Mesenchymal stem cell (in vitro differentiated cells and primary cell): ENCODE measurements around the gene MTFR1L.

Experiments used
- DNase-seq: peaks from one replicate; pipeline ENCODE4 v3.0.0-alpha.2; 2013
- H2AFZ ChIP-seq: one replicate; pipeline ENCODE4 v1.6.1; 2013; ENCODE audit warnings: low read depth, mild to moderate bottlenecking, control low read depth, inconsistent platforms, low read length, moderate library complexity
- H2AK5ac ChIP-seq: 2 replicates; pipeline ENCODE4 v1.6.1; 2013; ENCODE audit warnings: low read length, moderate library complexity, mild to moderate bottlenecking, inconsistent platforms; ENCODE audit not compliant: severe bottlenecking
- H2BK120ac ChIP-seq: one replicate; pipeline ENCODE4 v1.6.1; 2013; ENCODE audit warnings: low read depth, mild to moderate bottlenecking, inconsistent platforms, low read length, moderate library complexity
- H2BK12ac ChIP-seq, 2 experiments: one replicate each; pipeline ENCODE4 v1.6.1; 2013; ENCODE audit warnings: inconsistent platforms in 2 of 2, low read length in 2 of 2, mild to moderate bottlenecking in 2 of 2, moderate library complexity in 2 of 2, control low read depth in 1 of 2
- H2BK15ac ChIP-seq: one replicate; pipeline ENCODE4 v1.6.1; 2013; ENCODE audit warnings: mild to moderate bottlenecking, low read depth, inconsistent platforms; ENCODE audit not compliant: poor library complexity, severe bottlenecking
- H2BK5ac ChIP-seq: 2 replicates; pipeline ENCODE4 v1.6.1; 2013; ENCODE audit warnings: low read depth, mild to moderate bottlenecking, low read length, control low read depth, inconsistent platforms; ENCODE audit not compliant: poor library complexity, severe bottlenecking
- H3K14ac ChIP-seq, 2 experiments: one replicate each; pipeline ENCODE4 v1.6.1; 2013; ENCODE audit warnings: inconsistent platforms in 2 of 2, low read length in 2 of 2, control low read depth in 1 of 2, mild to moderate bottlenecking in 1 of 2, moderate library complexity in 1 of 2
- H3K18ac ChIP-seq, 2 experiments: one replicate each; pipeline ENCODE4 v1.6.1; 2013; ENCODE audit warnings: inconsistent platforms in 2 of 2, low read length in 2 of 2, control low read depth in 1 of 2, low read depth in 1 of 2, mild to moderate bottlenecking in 1 of 2
- H3K23ac ChIP-seq, 2 experiments: one replicate each; pipeline ENCODE4 v1.6.1; 2013; ENCODE audit warnings: inconsistent platforms in 2 of 2, low read length in 2 of 2, mild to moderate bottlenecking in 2 of 2, moderate library complexity in 2 of 2, control low read depth in 1 of 2
- H3K27ac ChIP-seq: 2 replicates; pipeline ENCODE4 v1.5.1; 2013; ENCODE audit warnings: mild to moderate bottlenecking, moderate library complexity, low read length, control low read depth, inconsistent platforms; ENCODE audit not compliant: poor library complexity, severe bottlenecking
- H3K27me3 ChIP-seq, 2 experiments: 2 replicates each; pipeline versions ENCODE4 v1.6.1 to v1.7.0; 2013; ENCODE audit warnings: low read length in 2 of 2, mild to moderate bottlenecking in 2 of 2, moderate library complexity in 2 of 2, control low read depth in 1 of 2, inconsistent platforms in 1 of 2; ENCODE audit not compliant: control insufficient read depth in 1 of 2, insufficient read depth in 1 of 2
- H3K36me3 ChIP-seq, 2 experiments: 2 replicates each; pipeline versions ENCODE4 v1.6.1 to v1.7.0; 2013; ENCODE audit warnings: low read length in 2 of 2, control low read depth in 1 of 2, inconsistent platforms in 1 of 2, low read depth in 1 of 2, mild to moderate bottlenecking in 1 of 2; ENCODE audit not compliant: insufficient read depth in 2 of 2, control insufficient read depth in 1 of 2
- H3K4ac ChIP-seq, 2 experiments: one replicate each; pipeline ENCODE4 v1.6.1; 2013; ENCODE audit warnings: inconsistent platforms in 2 of 2, low read length in 2 of 2, mild to moderate bottlenecking in 2 of 2, moderate library complexity in 2 of 2, control low read depth in 1 of 2, low read depth in 1 of 2
- H3K4me1 ChIP-seq: 2 replicates; pipeline ENCODE4 v1.6.1; 2013; ENCODE audit warnings: low read depth, low read length, control low read depth; ENCODE audit not compliant: control insufficient read depth, insufficient read depth
- H3K4me2 ChIP-seq: 2 replicates; pipeline ENCODE4 v1.6.1; 2013; ENCODE audit warnings: low read length, mild to moderate bottlenecking, inconsistent platforms; ENCODE audit not compliant: poor library complexity, severe bottlenecking
- H3K4me3 ChIP-seq, 2 experiments: 2 replicates each; pipeline versions ENCODE4 v1.5.1 to v1.7.0; 2013; ENCODE audit warnings: low read length in 2 of 2, mild to moderate bottlenecking in 2 of 2, control low read depth in 1 of 2, low read depth in 1 of 2; ENCODE audit not compliant: insufficient read depth in 1 of 2
- H3K79me1 ChIP-seq: replicated peaks from 2 replicates; pipeline ENCODE4 v1.6.1; 2013; ENCODE audit warnings: mild to moderate bottlenecking, control low read depth, low read length, inconsistent platforms; ENCODE audit not compliant: poor library complexity, severe bottlenecking
- H3K9ac ChIP-seq: 2 replicates; pipeline ENCODE4 v1.7.0; 2013; ENCODE audit warnings: mild to moderate bottlenecking, low read length, moderate library complexity
- H3K9me3 ChIP-seq: 2 replicates; pipeline ENCODE4 v1.7.0; 2013; ENCODE audit warnings: mild to moderate bottlenecking, low read length; ENCODE audit not compliant: control insufficient read depth
- H4K8ac ChIP-seq: one replicate; pipeline ENCODE4 v1.6.1; 2013; ENCODE audit warnings: inconsistent platforms, mild to moderate bottlenecking, low read length, moderate library complexity
- H4K91ac ChIP-seq: one replicate; pipeline ENCODE4 v1.6.1; 2013; ENCODE audit warnings: mild to moderate bottlenecking, low read length, inconsistent platforms
- WGBS: methylation state at CpG from one replicate; pipeline ENCODE4 v1.1.7; 2013; ENCODE audit warnings: mixed read lengths; 5-methylcytosine and 5-hydroxymethylcytosine counted together

MTFR1L gene

DNA sequence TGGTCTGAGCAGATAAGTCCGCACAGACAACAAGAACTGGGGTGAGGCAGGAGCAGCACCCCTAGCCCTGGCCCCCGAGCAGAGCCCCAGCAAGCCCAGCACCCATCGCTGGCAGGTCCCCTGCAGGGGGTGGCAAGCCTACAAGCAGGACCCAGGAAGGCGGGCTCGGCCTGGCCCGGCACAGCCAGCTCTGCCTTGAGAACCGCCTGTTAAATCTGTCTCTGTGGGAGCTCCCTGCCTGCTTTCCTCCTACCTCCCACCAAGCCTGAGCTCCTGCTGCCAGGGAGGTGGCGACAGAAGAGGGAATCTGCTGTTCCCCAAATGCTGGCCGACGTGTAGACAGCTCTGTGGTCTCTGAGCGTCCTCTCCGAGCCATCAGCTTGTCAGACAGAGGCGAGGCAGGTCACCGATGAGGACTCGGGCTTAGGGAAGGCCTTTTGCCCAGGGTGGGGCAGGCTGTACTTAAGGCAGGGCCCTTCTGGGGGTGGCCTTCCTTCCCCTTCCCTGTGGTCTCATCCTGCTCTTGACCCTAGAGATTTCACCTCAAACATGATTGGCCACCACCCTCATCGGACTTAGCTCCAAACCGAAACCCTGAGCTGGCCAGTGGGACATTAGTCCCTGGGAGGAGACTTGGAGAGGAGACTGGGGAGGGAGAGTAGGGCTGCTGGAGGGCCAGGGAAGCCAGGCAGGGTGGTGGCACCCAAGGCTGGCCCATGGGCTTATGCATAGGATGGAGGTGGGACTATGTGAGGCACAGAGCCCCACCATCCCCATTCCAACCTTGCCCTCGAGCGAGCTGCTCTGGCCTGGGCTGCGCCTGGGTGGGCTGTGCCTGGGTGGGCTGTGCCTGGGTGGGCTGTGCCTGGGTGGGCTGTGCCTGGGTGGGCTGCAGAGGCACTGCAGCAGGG is 12.0 kb upstream of the MTFR1L start:
- DNase-seq, result no peak
- H2AK5ac ChIP-seq, result no peak overlapping the region

DNA sequence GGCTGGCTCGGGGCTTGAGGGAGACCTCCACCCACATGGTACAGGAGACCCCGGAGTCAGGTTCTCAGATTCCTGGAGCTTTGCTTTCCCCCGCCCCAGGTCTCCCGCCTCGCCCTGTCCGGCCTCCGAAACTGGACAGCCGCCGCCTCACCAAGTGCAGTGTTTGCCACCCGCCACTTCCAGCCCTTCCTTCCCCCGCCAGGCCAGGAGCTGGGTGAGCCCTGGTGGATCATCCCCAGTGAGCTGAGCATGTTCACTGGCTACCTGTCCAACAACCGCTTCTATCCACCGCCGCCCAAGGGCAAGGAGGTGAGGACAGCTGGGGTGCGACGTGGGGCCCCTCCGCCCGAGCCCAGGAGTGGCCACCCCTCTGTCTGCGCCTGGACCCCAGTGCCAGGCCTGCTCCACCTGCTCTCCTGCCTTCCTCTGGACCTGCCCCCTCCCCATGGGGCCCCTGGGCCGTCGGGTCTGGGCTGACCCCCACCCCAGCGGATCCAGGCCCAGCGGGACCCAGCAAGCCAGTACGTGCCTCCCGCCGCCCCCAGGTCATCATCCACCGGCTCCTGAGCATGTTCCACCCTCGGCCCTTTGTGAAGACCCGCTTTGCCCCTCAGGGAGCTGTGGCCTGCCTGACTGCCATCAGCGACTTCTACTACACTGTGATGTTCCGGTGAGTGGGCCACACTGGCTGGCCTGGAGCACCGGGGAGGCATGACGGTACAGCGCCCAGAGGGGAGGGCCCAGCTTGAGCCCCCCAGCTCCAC is 11.1 kb upstream of the MTFR1L start:
- WGBS, result 95% methylated on average over 34 of the region's 34 CpGs

More for the DNA sequence above, 12.0 kb upstream of the MTFR1L start:
- Histone ChIP-seq H3K9me3 (no peaks in the 10 kb centered on the region), H4K91ac (no peak overlapping the region), H3K9ac (peak overlapping the region; percentile 51), H3K4ac (no peak overlapping the region), H2AFZ (no peak overlapping the region), H2BK5ac (no peak overlapping the region), H3K27ac (no peak overlapping the region), H2BK15ac (no peak overlapping the region), H3K36me3 (peaks cover 63 to 72% of the 10 kb centered on the region in 2 experiments), H3K4me3 (no peak overlapping the region), H2BK12ac (no peak overlapping the region), H4K8ac (no peak overlapping the region), H3K27me3 (no peaks in the 10 kb centered on the region), H3K4me2 (no peak overlapping the region), H3K18ac (no peak overlapping the region), H3K4me1 (peaks cover 10% of the 10 kb centered on the region), H2BK120ac (no peak overlapping the region), H3K79me1 (peaks cover 11% of the 10 kb centered on the region), H3K23ac (no peak overlapping the region), H3K14ac (no peak overlapping the region)
- 93% methylated on average over 20 of the region's 20 CpGs for WGBS

DNA sequence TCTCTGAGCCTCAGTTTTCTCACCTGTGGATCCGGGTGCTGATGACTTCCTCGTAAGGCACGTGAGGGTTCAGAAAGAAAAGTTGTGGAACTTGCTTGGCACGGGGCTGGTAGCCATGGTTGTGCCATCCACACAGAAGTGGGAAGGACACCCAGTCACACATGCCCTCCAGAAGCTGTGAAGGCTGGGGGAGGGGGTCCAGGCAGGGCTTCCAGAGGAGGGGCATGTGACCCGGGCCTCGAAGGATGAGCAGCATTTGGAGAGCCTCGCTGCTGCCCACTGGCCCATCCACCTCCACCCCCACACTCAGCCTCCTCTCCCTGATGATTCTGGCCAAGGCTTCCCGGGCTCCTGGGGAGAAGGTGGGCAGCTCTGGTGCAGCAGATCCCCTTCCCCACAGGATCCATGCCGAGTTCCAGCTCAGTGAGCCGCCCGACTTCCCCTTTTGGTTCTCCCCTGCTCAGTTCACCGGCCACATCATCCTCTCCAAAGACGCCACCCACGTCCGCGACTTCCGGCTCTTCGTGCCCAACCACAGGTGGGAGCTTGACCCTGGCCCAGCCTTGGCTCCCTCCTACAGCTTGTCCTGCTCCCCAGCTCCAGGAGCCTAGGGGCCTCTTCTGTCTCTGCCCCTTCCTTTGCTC is 10.3 kb upstream of the MTFR1L start:
- Histone ChIP-seq H2AK5ac (no peak overlapping the region), H3K27ac (no peak overlapping the region), H2AFZ (no peak overlapping the region), H3K23ac (no peak overlapping the region), H3K9me3 (no peaks in the 10 kb centered on the region), H2BK5ac (no peak overlapping the region), H3K4me1 (peaks cover 7% of the 10 kb centered on the region), H2BK15ac (no peak overlapping the region), H3K14ac (no peak overlapping the region), H3K36me3 (peaks cover 74 to 85% of the 10 kb centered on the region in 2 experiments), H4K8ac (no peak overlapping the region), H2BK120ac (no peak overlapping the region), H3K9ac (no peak overlapping the region), H3K4me3 (no peak overlapping the region), H3K4ac (no peak overlapping the region), H3K18ac (no peak overlapping the region), H3K27me3 (no peaks in the 10 kb centered on the region), H2BK12ac (no peak overlapping the region), H3K79me1 (peaks cover 11% of the 10 kb centered on the region), H4K91ac (no peak overlapping the region), H3K4me2 (no peak overlapping the region)
- WGBS, result 97% methylated on average over 18 of the region's 18 CpGs
- no peak for DNase-seq

More for the DNA sequence above, 11.1 kb upstream of the MTFR1L start:
- Histone ChIP-seq H2AK5ac (no peak overlapping the region), H4K8ac (no peak overlapping the region), H3K27me3 (no peaks in the 10 kb centered on the region), H4K91ac (no peak overlapping the region), H3K9me3 (no peaks in the 10 kb centered on the region), H2BK5ac (no peak overlapping the region), H3K23ac (no peak overlapping the region), H2BK15ac (no peak overlapping the region), H3K79me1 (peaks cover 11% of the 10 kb centered on the region), H2AFZ (no peak overlapping the region), H3K4me2 (no peak overlapping the region), H3K27ac (no peak overlapping the region), H3K4ac (no peak overlapping the region), H2BK120ac (no peak overlapping the region), H3K4me1 (peaks cover 10% of the 10 kb centered on the region), H3K36me3 (peaks cover 67 to 78% of the 10 kb centered on the region in 2 experiments), H2BK12ac (no peak overlapping the region), H3K9ac (no peak overlapping the region), H3K4me3 (no peak overlapping the region), H3K18ac (no peak overlapping the region), H3K14ac (no peak overlapping the region)
- no peak for DNase-seq

DNA sequence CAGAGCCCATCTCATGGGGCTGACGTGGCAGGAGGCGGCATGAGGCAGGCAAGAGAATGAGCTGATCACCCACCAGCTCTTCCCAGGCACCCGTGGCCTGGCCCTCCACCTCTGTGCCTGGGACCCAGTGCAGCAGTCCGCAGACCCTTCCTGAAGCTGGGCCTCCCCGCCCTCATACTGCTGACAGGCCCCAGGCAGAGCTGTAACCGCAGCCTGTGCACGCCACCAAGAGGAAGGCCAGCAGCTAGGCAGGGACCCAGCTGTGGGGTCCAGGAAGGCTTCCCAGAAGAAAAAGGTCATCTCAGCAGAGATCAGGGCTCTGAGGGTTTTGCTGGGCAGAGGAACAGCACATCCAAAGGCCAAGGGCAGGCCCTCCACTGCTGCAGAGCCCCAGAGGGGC is 9.8 kb upstream of the MTFR1L start:
- Histone ChIP-seq H3K79me1 (peaks cover 10% of the 10 kb centered on the region), H2AK5ac (no peak overlapping the region), H3K14ac (no peak overlapping the region), H3K36me3 (peaks cover 78 to 88% of the 10 kb centered on the region in 2 experiments), H4K91ac (no peak overlapping the region), H2BK5ac (no peak overlapping the region), H2BK120ac (no peak overlapping the region), H3K18ac (no peak overlapping the region), H3K4me2 (no peak overlapping the region), H3K4me3 (no peak overlapping the region), H4K8ac (no peak overlapping the region), H3K9me3 (no peaks in the 10 kb centered on the region), H3K27me3 (no peaks in the 10 kb centered on the region), H3K23ac (no peak overlapping the region), H3K9ac (no peak overlapping the region), H2AFZ (no peak overlapping the region), H2BK12ac (no peak overlapping the region), H3K4ac (peak overlapping the region in 1 of 2 experiments; percentile 38), H3K4me1 (peaks cover 6% of the 10 kb centered on the region), H2BK15ac (no peak overlapping the region), H3K27ac (no peak overlapping the region)
- WGBS, result 94% methylated on average over 7 of the region's 7 CpGs
- no peak for DNase-seq
